Measurements from ENCODE around the gene TNK2.
"Not testable (repeated sequence)": the region's sequence is repeated elsewhere in the genome, so short reads cannot be mapped to it uniquely, and the experiment has no call there.

Gene TNK2

GRCh38 chr3:195867631-195868335 is 40.6 kb downstream of the TNK2 start:
- no peak for DNase-seq

DNA sequence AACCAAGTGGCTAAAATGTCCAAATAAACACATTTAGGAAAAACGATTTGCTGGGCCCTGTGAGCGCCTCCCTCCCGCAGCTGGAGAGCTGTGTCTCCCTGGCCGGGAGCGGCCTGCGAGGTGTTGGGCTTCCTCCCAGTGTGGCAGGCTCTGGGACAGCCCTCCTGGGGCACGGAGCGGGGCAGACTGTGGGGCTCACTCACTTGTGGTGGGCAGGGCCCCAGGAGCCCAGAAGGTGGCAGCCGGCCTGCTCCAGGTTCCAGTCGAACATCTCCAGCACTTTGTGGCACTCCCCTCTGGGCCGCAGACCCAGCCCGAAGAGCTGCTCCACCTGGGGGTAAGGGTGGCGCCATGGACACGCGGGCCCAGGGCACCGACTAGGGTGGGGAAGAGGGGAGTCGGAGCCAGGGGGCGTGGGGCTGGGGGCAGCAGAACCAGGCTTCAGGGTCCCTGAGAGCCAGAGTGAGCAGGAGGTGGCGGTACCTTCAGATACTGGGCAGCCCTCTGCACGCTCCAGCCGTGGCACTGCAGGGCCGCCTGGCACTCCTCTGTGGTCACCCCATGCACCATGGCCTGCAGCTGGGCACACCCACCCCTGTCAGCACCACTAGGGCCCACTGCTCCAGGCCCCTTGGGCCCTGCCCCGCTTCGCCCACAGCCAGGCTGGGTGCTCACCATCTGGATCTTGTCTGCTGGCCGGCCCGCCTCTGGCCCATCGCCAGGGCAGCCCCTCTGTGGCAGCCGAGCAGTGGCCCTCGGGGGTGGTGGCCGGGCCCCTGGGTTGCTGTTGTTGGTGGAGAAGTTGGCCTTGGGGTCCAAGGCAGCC is 41.5 kb downstream of the TNK2 start:
- DNase-seq = no peak

DNA sequence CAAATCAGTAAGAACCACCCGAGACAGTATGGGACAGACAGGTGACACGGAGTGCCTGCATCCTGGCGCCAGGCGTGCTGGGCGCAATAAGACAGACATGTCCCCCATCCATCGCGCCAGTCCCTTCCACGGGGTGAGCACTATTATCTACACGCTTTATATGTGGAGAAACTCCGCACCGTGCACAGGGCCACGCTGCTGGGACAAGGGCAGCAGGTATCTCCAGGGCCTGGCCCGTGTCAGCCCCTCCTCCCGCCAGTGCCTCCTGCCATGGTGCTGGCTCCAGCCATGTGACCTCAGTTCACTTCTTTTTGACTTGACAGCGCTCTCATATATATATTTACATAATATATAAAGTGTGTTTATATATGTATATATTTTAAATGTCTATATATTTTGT is 42.6 kb downstream of the TNK2 start:
- DNase-seq = no peak

DNA sequence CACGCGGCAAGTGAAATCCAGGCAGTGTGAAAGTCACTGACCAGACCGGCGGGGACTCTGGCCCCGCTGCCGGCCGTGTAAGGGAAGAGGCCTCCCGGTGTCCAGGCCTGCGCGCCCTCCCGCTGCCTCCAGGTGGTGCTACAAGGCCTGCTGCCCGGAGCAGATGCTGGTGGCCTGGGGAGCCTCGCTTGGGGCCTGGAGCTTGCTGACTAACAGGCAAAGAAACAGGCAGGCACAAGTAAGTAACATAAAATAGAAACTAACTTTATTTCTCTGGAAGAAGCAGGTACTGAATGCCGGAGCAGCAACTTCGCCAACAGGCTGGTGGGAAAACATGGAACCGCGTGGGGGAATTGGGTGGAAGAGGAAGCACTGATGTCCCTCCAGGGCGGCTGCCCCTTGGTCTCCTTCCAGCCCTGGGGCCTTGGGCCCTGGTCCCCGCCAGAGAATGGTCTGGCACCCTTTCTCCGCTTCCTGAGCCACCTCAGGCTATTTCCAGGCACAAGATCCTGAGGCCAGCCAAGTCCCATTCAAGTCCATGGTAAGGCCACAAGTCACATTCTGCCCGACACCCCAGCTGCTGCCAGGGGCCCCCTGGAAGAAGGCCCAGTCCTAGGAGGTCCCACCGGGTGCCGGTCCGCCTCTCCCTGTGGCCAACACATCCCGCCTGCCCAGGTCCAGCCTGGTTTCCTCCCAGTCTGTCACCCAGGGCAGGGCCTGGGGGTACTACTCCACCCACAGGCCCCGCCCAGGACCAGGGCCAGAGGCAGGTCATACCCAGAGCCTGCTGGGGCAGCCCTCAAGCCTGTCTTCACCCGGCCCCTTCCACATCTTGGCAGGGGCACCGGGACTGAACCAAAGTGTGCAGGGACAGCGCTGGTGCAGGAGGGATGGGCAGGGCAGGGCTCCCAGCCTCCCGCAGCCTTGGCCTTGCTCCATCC is 45.0 kb downstream of the TNK2 start:
- DNase-seq = peak; percentile 54

DNA sequence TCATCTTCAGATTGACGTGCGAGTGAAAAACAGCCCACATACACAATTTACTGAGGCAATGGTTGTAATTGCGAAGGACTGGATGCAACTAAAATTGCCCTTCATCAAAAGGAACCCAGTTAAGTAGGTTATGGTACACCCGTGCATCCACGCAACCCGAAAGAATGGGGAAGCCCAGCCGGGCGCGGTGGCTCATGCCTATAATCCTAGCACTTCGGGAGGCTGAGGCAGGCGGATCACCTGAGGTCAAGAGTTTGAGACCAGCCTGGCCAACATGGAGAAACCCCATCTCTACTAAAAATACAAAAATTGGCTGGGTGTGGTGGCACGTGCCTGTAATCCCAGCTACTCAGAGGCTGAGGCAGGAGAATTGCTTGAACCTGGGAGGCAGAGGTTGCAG is 46.0 kb downstream of the TNK2 start:
- not testable (repeated sequence) for DNase-seq

GRCh38 chr3:195860456-195860855 is 47.9 kb downstream of the TNK2 start:
- no peak for DNase-seq

DNA sequence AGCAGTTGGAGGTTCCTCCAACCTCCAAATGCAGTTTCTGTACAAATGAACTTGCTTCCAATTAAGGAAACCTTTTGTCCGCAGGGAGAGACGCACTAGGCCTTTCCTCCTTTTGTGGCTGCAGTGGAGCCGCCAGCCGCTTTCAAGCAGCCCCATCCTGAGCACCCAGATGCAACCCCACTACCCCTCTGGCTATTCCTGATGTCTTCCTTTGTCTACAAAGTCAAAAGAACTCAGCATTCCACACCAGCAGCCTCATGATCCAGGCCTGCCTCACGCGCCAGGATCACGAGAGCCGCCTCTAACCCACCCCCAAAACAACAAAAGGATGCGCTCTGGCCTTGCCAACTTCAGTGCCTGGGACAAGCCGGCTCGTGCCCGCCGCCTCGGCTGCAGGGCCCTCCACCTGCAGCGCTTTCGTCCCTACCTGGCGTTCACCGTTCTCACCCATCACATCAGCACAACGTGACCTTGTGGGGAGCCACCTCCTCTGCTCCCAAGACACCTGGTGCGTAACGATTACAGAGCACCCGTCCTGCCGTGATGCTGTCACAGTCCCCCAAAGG is 48.4 kb downstream of the TNK2 start:
- no peak for DNase-seq

DNA sequence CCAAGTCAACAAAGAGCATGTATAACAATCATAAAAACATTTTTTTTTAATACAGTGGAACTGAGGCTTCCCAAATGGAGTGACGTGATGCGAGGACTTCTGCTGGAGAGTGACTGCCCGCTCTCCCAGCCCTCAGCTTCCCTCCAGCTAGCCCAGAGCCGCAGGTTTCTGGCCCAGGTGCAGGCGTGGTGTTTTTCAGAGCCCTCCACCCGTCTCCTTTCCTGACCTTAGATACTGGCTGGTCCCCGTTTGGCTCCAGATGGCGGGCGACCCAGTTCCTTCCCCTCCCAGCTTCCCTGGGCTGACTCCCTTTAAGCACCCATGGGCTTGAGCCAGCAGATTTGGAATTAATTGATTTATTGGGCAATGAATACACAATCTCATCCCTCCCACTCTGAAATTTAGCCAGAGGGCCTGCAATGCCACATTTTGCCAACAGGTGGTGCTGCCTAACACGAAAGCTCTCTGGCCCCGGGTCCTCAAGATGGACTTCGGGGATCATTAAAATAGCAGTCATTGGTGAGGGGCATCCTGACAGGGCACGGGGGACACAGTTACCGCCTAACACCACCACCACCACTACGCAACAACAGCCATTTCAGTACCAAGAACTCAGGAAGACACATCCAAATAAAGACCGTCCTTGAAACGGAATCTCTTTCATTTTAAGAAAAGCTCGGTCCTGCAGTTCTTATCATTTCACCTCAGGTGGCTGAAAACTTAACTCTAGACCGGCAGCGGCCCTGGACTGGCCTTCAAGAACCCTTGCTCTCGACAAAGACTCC is 49.1 kb downstream of the TNK2 start:
- DNase-seq = peak; percentile 29

GRCh38 chr3:195856410-195857084 is 51.8 kb downstream of the TNK2 start:
- no peak for DNase-seq

GRCh38 chr3:195855471-195856409 is 52.6 kb downstream of the TNK2 start:
- no peak for DNase-seq

DNA sequence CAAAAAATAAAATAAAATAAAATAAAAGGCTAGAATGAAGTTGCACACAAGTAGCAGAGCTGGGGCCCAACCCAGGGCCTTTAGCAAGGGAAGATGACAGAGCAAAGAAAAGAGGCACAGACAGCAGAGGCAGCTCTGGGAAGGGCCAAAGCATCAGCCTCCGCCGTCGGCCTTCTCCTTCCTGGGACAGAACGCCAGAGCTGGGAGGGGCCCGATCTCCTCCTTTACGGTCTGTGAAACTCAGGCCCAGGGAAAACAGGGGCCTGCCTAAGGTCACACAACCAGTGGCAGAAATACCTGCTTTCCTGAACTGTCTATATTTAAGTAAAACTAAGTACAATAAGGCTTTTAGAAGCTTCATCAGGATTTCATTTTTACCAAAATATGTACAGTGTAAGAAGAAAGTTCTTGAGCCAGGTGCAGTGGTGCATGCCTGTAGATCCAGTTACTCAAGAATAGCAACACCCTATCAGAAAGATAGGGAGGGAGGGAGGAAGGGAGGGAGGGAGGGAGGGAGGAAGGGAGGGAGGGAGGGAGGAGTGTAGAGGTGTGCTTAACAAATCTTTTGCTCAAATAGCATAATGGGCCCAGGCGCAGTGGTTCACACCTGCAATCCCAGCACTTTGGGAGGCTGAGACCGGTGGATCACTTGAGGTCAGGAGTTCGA is 53.6 kb downstream of the TNK2 start:
- DNase-seq = no peak

GRCh38 chr3:195853996-195854395 is 54.4 kb downstream of the TNK2 start:
- no peak for DNase-seq

DNA sequence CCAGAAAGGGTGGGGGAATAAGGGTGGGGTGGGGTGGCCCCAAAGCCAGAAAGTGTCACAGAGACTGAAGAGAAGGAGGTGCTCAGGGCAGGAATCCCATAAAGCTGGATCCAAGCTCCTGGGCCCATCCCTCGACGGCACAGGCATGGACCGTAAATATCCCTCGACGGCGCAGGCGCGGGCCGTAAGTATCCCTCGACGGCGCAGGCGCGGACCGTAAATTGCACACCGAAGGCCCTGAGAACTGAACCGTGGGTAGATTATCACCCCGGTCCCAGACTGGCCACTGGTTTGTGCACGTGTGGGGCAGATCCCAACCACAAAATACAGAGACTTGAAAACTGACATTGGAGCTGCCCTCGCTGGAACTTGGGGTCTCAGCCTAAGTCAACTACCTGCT is 55.3 kb downstream of the TNK2 start:
- no peak for DNase-seq

GRCh38 chr3:195850857-195851543 is 57.4 kb downstream of the TNK2 start:
- DNase-seq = peak; percentile 65

- no peak for DNase-seq
Observed at GRCh38 chr3:195849322-195850074, 58.9 kb downstream of the TNK2 start.

DNA sequence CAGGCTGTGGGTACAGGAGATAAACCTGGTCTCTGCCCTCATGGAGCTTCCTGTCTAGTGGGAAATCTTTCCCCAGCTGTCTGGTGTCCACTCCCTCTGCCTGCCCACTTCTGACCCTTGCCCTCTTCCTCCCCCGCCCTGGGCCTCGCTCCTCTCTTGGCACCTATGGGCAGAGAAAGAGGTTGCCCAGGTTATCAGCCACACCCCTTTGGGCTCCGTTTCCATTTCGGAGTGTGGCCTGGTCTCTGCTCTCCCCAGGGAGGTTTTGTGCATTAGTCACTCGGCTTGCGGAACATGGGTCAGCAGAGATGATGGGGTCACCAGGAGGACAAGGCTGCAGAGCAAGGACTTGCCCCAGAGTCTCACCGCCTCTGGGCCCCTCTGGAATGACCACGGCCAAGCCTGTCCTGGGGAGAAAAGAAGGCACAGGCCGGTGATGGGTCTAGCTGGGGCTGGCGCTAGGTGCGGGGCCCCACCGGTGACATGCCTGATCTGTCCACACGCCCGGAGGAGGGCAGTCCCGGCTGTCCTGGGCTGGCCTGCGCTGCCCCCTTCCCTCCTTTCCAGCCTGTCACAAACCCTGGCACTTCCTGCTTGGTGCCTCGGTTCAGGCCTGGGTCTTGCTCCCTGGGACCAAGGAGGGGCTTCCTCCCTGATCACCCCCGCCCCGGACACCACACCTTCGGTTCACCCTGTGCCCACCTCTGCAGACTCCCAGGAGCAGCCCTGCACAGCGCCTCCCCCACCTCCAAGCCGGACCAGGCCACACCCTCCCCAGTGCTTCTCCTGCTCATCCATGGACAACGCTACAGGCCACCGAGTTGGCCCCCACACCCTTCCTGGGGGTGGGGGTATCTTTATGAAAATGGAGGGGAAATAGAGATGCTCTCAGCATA is 61.0 kb downstream of the TNK2 start:
- no peak for DNase-seq

GRCh38 chr3:195845483-195845882 is 62.9 kb downstream of the TNK2 start:
- no peak for DNase-seq

Data from T1000 (cell line).